Lower leg skin (tissue), 4 donors: ENCODE data around the gene INF2. TPM values are rescaled to one million over a fixed set of nuclear protein-coding genes. Genes with fewer than 3 reads are reported as not detected.

Experiments used
- DNase-seq, 2 donors: peaks; one replicate each; pipeline ENCODE4 v3.0.0-alpha.2; 2019; ENCODE audit warnings: low spot score in 2 of 2
- H3K4me3 ChIP-seq: fragments of 200-600 bp; sonication (generic); 2 replicates; pipeline ENCODE4 v1.5.1; 2017; ENCODE audit warnings: mild to moderate bottlenecking, low read depth; ENCODE audit not compliant: poor library complexity, severe bottlenecking
- POLR2A ChIP-seq, 2 donors: fragments of 450-650 bp; IDR thresholded peaks; one replicate each; pipeline ENCODE4 v1.6.1; 2016 to 2017; ENCODE audit warnings: antibody characterized with exemption in 2 of 2, mild to moderate bottlenecking in 1 of 2, moderate library complexity in 1 of 2
- WGBS, 2 donors: methylation state at CpG; one replicate each; pipeline ENCODE4 v1.1.5; 2018; 5-methylcytosine and 5-hydroxymethylcytosine counted together
- intact Hi-C: fragments of 100-400 bp; cut with DNase I; formaldehyde crosslinking; loops from one replicate; pipeline ENCODE4 v1.15.0; 2023; ENCODE audit warnings: low total_unique reads
- total RNA-seq, 4 donors: library from RNA; depleted of rRNA; stranded (reverse); fragments of >200 nt; gene quantifications; one replicate each; pipeline ENCODE4 v1.1.0, GENCODE V29; 2016
- TF ChIP-seq, protein P1 (sequence below), 3 donors: fragments of 450-650 bp; IDR thresholded peaks; one replicate each; pipeline ENCODE4 v1.5.1; 2016; ENCODE audit warnings: antibody characterized with exemption in 3 of 3, mild to moderate bottlenecking in 3 of 3, moderate library complexity in 2 of 3

INF2 gene
- total RNA-seq, 4 donors from 2014 or later = 63.8 to 121 (median 83.9) TPM

GRCh38 chr14:104719343-104719742 is 29.9 kb downstream of the INF2 start:
- intact Hi-C loops = no loop called here
- no peak overlapping the region for H3K4me3 ChIP-seq
- no peak for DNase-seq
- WGBS, 2 donors = 80 to 85% methylated on average over 14 to 15 of the region's 15 CpGs
- no peak for TF ChIP-seq POLR2A (IDR thresholded peaks at IDR 0.05)
- TF ChIP-seq, protein P1, sequence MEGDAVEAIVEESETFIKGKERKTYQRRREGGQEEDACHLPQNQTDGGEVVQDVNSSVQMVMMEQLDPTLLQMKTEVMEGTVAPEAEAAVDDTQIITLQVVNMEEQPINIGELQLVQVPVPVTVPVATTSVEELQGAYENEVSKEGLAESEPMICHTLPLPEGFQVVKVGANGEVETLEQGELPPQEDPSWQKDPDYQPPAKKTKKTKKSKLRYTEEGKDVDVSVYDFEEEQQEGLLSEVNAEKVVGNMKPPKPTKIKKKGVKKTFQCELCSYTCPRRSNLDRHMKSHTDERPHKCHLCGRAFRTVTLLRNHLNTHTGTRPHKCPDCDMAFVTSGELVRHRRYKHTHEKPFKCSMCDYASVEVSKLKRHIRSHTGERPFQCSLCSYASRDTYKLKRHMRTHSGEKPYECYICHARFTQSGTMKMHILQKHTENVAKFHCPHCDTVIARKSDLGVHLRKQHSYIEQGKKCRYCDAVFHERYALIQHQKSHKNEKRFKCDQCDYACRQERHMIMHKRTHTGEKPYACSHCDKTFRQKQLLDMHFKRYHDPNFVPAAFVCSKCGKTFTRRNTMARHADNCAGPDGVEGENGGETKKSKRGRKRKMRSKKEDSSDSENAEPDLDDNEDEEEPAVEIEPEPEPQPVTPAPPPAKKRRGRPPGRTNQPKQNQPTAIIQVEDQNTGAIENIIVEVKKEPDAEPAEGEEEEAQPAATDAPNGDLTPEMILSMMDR (IDR thresholded peaks at IDR 0.05) = no peak

DNA sequence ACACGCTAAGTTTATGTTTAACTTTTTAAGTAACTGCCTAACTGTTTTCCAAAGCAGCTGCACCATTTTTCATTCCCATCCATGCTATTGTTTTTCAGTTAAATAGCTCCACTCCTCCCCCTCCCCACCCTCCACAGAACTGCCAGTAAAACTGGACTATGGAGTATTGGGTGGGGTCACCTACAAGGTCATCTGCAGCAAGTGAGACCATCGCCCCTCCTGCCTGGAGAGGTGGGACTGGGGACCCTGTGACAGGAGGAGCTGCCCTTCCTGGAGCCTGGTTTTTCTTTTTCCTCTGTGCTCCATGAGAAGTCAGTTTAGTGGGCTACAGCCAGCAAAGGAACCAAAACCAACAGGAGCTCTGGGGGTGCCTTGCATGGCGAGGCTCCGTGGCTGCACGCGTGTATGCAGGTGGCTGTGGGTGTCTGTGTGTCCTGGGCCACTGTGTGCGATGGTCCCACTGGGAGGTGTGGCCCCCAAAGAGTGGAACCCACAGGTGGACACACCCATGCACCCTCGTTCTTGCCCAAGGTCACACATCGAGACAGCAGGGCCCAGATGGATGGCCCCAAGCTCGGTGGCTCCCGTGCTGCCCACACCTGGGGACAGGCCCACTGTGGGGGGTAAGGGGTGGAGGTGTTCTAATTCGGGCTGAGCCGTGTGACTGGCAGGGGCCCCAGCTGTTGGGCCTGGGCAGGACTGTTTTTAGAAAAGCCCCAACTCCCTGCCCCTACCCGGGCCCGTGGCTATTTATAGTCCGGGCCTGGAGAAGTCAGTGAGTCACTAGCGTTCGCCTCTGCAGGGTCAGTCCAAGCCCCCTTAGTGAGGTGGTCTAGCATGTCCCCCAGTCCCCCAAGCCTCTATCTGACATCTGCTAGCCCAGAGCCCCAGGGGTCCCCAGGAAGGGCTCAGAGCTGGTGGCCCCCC is 32.4 kb downstream of the INF2 start:
- WGBS, 2 donors = 76 to 97% methylated on average over 7 to 17 of the region's 18 CpGs
- no peak overlapping the region for H3K4me3 ChIP-seq
- TF ChIP-seq, protein P1 (IDR thresholded peaks at IDR 0.05) = no peak
- TF ChIP-seq POLR2A (IDR thresholded peaks at IDR 0.05) = no peak
- intact Hi-C loops = no loop called here
- DNase-seq = no peak

GRCh38 chr14:104722938-104723650 is 33.7 kb downstream of the INF2 start:
- intact Hi-C loops = no loop called here
- DNase-seq = no peak
- TF ChIP-seq, protein P1 (IDR thresholded peaks at IDR 0.05) = no peak
- no peak for TF ChIP-seq POLR2A (IDR thresholded peaks at IDR 0.05)
- no peak overlapping the region for H3K4me3 ChIP-seq
- 30 to 46% methylated on average over 19 to 20 of the region's 26 CpGs for WGBS, 2 donors

- WGBS, 2 donors = 0 to 2% methylated on average over 9 to 34 of the region's 82 CpGs
- intact Hi-C loops = no loop called here
- H3K4me3 ChIP-seq = peak within 1 kb of the TSS; percentile 51
- no peak for TF ChIP-seq POLR2A (IDR thresholded peaks at IDR 0.05)
- TF ChIP-seq, protein P1 (IDR thresholded peaks at IDR 0.05) = no peak
- DNase-seq = no peak
Measured at GRCh38 chr14:104723651-104724406, 34.4 kb downstream of the INF2 start, which contains the start of gene ADSS1. Gene ADSS1 (plus strand): TSS chr14:104724229. CDS start chr14:104724271, 42 bp downstream.

GRCh38 chr14:104724407-104724980 is 35.1 kb downstream of the INF2 start:
- peak overlapping the region; percentile 51 for H3K4me3 ChIP-seq
- TF ChIP-seq, protein P1 (IDR thresholded peaks at IDR 0.05) = no peak
- TF ChIP-seq POLR2A (IDR thresholded peaks at IDR 0.05) = no peak
- intact Hi-C loops = no loop called here
- 6% methylated on average over 14 to 22 of the region's 27 CpGs for WGBS, 2 donors
- no peak for DNase-seq
